ENCODE data around the gene PSMD3.

PSMD3 gene

GRCh38 chr17:39954876-39955275 is 25.7 kb upstream of the PSMD3 start:
- no peak overlapping the region for H3K4me3 ChIP-seq

GRCh38 chr17:39955726-39956225 is 24.8 kb upstream of the PSMD3 start:
- H3K4me3 ChIP-seq: no peak overlapping the region
- H3K27ac ChIP-seq: no peak overlapping the region

More at GRCh38 chr17:39954876-39955275, 25.7 kb upstream of the PSMD3 start:
- H3K27ac ChIP-seq: no peak overlapping the region

GRCh38 chr17:39960524-39961041 is 20.0 kb upstream of the PSMD3 start:
- Histone ChIP-seq H3K27ac (peak overlapping the region in 1 of 21 experiments; percentile 6), H3K4me3 (no peak overlapping the region)

- Histone ChIP-seq H3K4me3 (no peak within 1 kb of the TSS), H3K27ac (peak within 1 kb of the TSS in 10 of 21 experiments; percentile 4 to 68 (median 38))
Measured at GRCh38 chr17:39962642-39963220, 17.9 kb upstream of the PSMD3 start, which contains the start of gene GSDMA. TSS of gene GSDMA (plus strand) at chr17:39963004. CDS start at chr17:39965688, 2,684 bp downstream.

GRCh38 chr17:39963829-39964228 is 16.8 kb upstream of the PSMD3 start:
- Histone ChIP-seq H3K4me3 (no peak overlapping the region), H3K27ac (peak overlapping the region in 7 of 21 experiments; percentile 9 to 68 (median 37))

GRCh38 chr17:39965017-39965699 is 15.4 kb upstream of the PSMD3 start:
- H3K4me3 ChIP-seq: no peak overlapping the region
- H3K27ac ChIP-seq: peak overlapping the region in 1 of 21 experiments; percentile 1

GRCh38 chr17:39966771-39967170 is 13.8 kb upstream of the PSMD3 start:
- H3K4me3 ChIP-seq: no peak overlapping the region
- H3K27ac ChIP-seq: peak overlapping the region in 4 of 21 experiments; percentile 15 to 54 (median 50)

GRCh38 chr17:39968761-39969160 is 11.8 kb upstream of the PSMD3 start:
- H3K27ac ChIP-seq: peak overlapping the region in 2 of 21 experiments; percentile 27 to 35
- H3K4me3 ChIP-seq: no peak overlapping the region

GRCh38 chr17:39969375-39969774 is 11.2 kb upstream of the PSMD3 start:
- Histone ChIP-seq H3K27ac (no peak overlapping the region), H3K4me3 (no peak overlapping the region)

- peak overlapping the region in 1 of 21 experiments; percentile 1 for H3K27ac ChIP-seq
- no peak overlapping the region for H3K4me3 ChIP-seq
Measured at GRCh38 chr17:39970157-39970692, 10.4 kb upstream of the PSMD3 start.

- Histone ChIP-seq H3K4me3 (no peak overlapping the region), H3K27ac (peak overlapping the region in 1 of 21 experiments; percentile 73)
Measured at GRCh38 chr17:39971076-39971603, 9.5 kb upstream of the PSMD3 start.

- H3K27ac ChIP-seq: peak overlapping the region in 7 of 21 experiments; percentile 23 to 73 (median 42)
- H3K4me3 ChIP-seq: no peak overlapping the region
Measured at GRCh38 chr17:39972271-39972670, 8.3 kb upstream of the PSMD3 start.

GRCh38 chr17:39973496-39973895 is 7.1 kb upstream of the PSMD3 start:
- H3K27ac ChIP-seq: peak overlapping the region in 1 of 21 experiments; percentile 30

GRCh38 chr17:39974433-39974832 is 6.2 kb upstream of the PSMD3 start:
- no peak overlapping the region for H3K4me3 ChIP-seq
- H3K27ac ChIP-seq: peak overlapping the region in 1 of 21 experiments; percentile 30

More at GRCh38 chr17:39973496-39973895, 7.1 kb upstream of the PSMD3 start:
- H3K4me3 ChIP-seq: no peak overlapping the region

GRCh38 chr17:39975801-39976200 is 4.8 kb upstream of the PSMD3 start:
- Histone ChIP-seq H3K27ac (no peak overlapping the region), H3K4me3 (no peak overlapping the region)

- peak overlapping the region in 18 of 21 experiments; percentile 70 to 100 (median 98) for H3K27ac ChIP-seq
- no peak overlapping the region for H3K4me3 ChIP-seq
Measured at GRCh38 chr17:39979016-39979670, 1.5 kb upstream of the PSMD3 start.

GRCh38 chr17:39979893-39980350 is 685 bp upstream of the PSMD3 start:
- H3K4me3 ChIP-seq: peak overlapping the region; percentile 32 to 99 (median 92)
- H3K27ac ChIP-seq: peak overlapping the region; percentile 67 to 100 (median 97)

GRCh38 chr17:39981207-39981741 is 667 bp downstream of the PSMD3 start:
- H3K27ac ChIP-seq: peak overlapping the region; percentile 88 to 100 (median 98)
- peak overlapping the region; percentile 69 to 99 (median 92) for H3K4me3 ChIP-seq

GRCh38 chr17:39981766-39982375 is 1.3 kb downstream of the PSMD3 start:
- peak overlapping the region in 17 of 21 experiments; percentile 91 to 100 (median 98) for H3K27ac ChIP-seq
- peak overlapping the region; percentile 69 to 99 (median 92) for H3K4me3 ChIP-seq

All from skin epidermis (tissue), 12 donors.